ENCODE data around the gene IL18. TPM values are rescaled to one million over a fixed set of nuclear protein-coding genes. Genes with fewer than 3 reads are reported as not detected.

Gene IL18
- total and polyA plus RNA-seq, 9 of the 15 experiments (the other 6 are each of a cell fraction or from before 2014, with no cell fraction given) = 4.1 to 10.0 (median 6.1) TPM

DNA sequence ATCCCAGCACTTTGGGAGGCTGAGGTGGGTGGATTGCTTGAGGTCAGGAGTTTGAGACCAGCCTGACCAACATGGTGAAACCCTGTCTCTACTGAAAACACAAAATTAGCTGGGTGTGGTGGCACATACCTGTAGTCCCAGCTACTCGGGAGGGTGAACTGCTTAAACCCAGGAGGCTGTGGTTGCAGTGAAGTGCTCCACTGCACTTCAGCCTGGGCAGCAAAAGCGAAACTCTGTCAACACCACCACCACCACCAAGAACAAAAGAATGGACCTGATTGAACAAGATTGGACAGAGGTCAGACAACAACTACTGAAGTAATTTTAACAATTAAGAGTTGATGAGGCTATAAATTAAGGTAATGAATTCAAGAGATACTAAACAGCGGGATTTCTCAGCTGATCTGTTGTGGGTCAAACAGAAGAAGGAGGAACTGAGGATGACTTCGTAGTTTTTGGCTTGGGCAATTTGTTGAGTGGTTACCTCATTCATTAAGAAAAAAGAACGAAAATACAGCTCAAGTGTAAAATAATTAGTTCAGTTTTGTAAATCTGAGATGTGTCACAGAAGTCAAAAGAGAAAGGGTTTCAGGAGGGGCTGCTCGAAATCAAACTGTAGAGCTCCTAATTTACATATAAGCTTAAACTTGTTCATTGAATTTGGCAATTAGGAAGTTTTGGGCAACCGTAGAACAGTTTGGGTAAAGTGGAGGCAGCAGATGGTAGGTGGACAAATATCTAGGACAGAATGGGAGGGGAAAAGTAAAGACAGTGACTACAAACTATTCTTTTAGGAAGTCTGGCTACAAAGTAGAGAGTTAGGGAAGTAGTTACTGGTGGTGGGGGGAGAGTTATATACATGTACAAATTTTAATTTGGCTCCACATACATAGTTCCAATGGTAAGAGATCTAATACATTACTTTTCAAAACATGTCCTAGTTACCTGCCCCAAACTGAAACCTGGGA lies 4.5 kb downstream of the IL18 start:
- ATAC-seq = peak; percentile 26
- intact Hi-C loops (cut with micrococcal nuclease) (loop anchor here (5.0 kb wide), 1 partner anchor 42 kb away; no protein-coding TSS in a partner anchor), in situ Hi-C loops (cut with MboI) (no loop called here)
- H3K27ac ChIP-seq (ENCODE audit: extremely low read depth, low read depth, low read length) = peak overlapping the region; percentile 12; the same call in 1 of the 3 replicates
- H3K79me2 ChIP-seq (ENCODE audit: control insufficient read depth, insufficient read depth, low read length) = no peaks in the 10 kb centered on the region
- H2AFZ ChIP-seq (ENCODE audit: low read depth, low read length) = peak overlapping the region; percentile 66
- DNase-seq (ENCODE audit: extremely low read depth in 1 of 4, low spot score in 3 of 4) = no peak
- no peaks in the 10 kb centered on the region for H4K20me1 ChIP-seq (replicated peaks; ENCODE audit: control insufficient read depth, insufficient read depth, low read length)
- peaks cover 4 to 6% of the 10 kb centered on the region in 2 experiments; a peak in 2 of 5 replicates for H3K4me1 ChIP-seq (replicated peaks in 1 of 2; ENCODE audit: control insufficient read depth in 2 of 2, insufficient read depth in 2 of 2, low read length in 2 of 2)
- no peaks in the 10 kb centered on the region for H3K36me3 ChIP-seq (ENCODE audit: control insufficient read depth, insufficient read depth, low read length)
- TF ChIP-seq C11orf30 (IDR thresholded peaks at IDR 0.05; ENCODE audit: low read depth) (peak; percentile 57), DPF2 (IDR thresholded peaks at IDR 0.05) (0 out of 2 replicates have a peak, but pooled peaks have one; percentile 17), CEBPG (CRISPR knock-in tag; IDR thresholded peaks at IDR 0.05) (no peak), CEBPG (tag; conservative IDR thresholded peaks at IDR 0.05 in 1 of 2, IDR thresholded peaks at IDR 0.05 in 1 of 2) (peak in 1 of 2 experiments; percentile 64; a peak in 2 of 4 replicates), NONO (IDR thresholded peaks at IDR 0.05; ENCODE audit: low read depth in 2 of 2, low read length in 1 of 2) (no peak), NFE2 (IDR thresholded peaks at IDR 0.05; ENCODE audit: low read depth) (peak; percentile 64; the same call in 1 of the 2 replicates), NR2C2 (CRISPR knock-in tag; IDR thresholded peaks at IDR 0.05) (no peak), NR2C2 (tag; IDR thresholded peaks at IDR 0.05) (0 out of 2 replicates have a peak, but pooled peaks have one; percentile 23), CEBPB (tag; IDR thresholded peaks at IDR 0.05) (peak; percentile 25; the same call in 1 of the 2 replicates), NFE2L1 (tag; IDR thresholded peaks at IDR 0.05; ENCODE audit: borderline replicate concordance, low read depth) (0 out of 2 replicates have a peak, but pooled peaks have one; percentile 8), MAFG (tag; conservative IDR thresholded peaks at IDR 0.05) (peak; percentile 61), JUND (IDR thresholded peaks at IDR 0.05; ENCODE audit: borderline replicate concordance, low read depth, low read length) (no peak), JUND (tag; IDR thresholded peaks at IDR 0.05; ENCODE audit: borderline replicate concordance, low read depth, low read length) (0 out of 3 replicates have a peak, but pooled peaks have one; percentile 14), ZNF696 (CRISPR knock-in tag; conservative IDR thresholded peaks at IDR 0.05) (no peak)
- TF ChIP-seq, protein P1, sequence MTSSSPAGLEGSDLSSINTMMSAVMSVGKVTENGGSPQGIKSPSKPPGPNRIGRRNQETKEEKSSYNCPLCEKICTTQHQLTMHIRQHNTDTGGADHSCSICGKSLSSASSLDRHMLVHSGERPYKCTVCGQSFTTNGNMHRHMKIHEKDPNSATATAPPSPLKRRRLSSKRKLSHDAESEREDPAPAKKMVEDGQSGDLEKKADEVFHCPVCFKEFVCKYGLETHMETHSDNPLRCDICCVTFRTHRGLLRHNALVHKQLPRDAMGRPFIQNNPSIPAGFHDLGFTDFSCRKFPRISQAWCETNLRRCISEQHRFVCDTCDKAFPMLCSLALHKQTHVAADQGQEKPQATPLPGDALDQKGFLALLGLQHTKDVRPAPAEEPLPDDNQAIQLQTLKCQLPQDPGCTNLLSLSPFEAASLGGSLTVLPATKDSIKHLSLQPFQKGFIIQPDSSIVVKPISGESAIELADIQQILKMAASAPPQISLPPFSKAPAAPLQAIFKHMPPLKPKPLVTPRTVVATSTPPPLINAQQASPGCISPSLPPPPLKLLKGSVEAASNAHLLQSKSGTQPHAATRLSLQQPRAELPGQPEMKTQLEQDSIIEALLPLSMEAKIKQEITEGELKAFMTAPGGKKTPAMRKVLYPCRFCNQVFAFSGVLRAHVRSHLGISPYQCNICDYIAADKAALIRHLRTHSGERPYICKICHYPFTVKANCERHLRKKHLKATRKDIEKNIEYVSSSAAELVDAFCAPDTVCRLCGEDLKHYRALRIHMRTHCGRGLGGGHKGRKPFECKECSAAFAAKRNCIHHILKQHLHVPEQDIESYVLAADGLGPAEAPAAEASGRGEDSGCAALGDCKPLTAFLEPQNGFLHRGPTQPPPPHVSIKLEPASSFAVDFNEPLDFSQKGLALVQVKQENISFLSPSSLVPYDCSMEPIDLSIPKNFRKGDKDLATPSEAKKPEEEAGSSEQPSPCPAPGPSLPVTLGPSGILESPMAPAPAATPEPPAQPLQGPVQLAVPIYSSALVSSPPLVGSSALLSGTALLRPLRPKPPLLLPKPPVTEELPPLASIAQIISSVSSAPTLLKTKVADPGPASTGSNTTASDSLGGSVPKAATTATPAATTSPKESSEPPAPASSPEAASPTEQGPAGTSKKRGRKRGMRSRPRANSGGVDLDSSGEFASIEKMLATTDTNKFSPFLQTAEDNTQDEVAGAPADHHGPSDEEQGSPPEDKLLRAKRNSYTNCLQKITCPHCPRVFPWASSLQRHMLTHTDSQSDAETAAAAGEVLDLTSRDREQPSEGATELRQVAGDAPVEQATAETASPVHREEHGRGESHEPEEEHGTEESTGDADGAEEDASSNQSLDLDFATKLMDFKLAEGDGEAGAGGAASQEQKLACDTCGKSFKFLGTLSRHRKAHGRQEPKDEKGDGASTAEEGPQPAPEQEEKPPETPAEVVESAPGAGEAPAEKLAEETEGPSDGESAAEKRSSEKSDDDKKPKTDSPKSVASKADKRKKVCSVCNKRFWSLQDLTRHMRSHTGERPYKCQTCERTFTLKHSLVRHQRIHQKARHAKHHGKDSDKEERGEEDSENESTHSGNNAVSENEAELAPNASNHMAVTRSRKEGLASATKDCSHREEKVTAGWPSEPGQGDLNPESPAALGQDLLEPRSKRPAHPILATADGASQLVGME (CRISPR knock-in tag; IDR thresholded peaks at IDR 0.05) = no peak
- no peak overlapping the region for H3K4me3 ChIP-seq
- H3K27me3 ChIP-seq (ENCODE audit: control insufficient read depth in 2 of 2, insufficient read depth in 2 of 2, low read length in 2 of 2) = no peaks in the 10 kb centered on the region
- peak overlapping the region in 1 of 2 experiments; percentile 26; a peak in 1 of 4 replicates for H3K9ac ChIP-seq (ENCODE audit: insufficient read depth in 1 of 2, low read depth in 2 of 2, low read length in 2 of 2)
- WGBS (ENCODE audit: insufficient coverage, low coverage, missing lambda C conversion rate) = 36% methylated on average over 7 of the region's 7 CpGs
- BruUV-seq (replicated peaks) = no TSS peak
- FAIRE-seq = no peak
- H3K9me1 ChIP-seq (ENCODE audit: control insufficient read depth, insufficient read depth, low read length) = no peaks in the 10 kb centered on the region
- ChIA-PET CTCF (ENCODE audit: low intra/inter-chr PET ratio) (no interaction called here), POLR2A (no interaction called here)
- H3K9me3 ChIP-seq (replicated peaks; ENCODE audit: control insufficient read depth, insufficient read depth, low read depth, low read length) = no peaks in the 10 kb centered on the region
- peak overlapping the region; percentile 42 for H3K4me2 ChIP-seq (ENCODE audit: insufficient read depth, low read length)
